Suprapubic skin (tissue), 4 donors: ENCODE measurements around the gene TMEM244.

Experiments
- CTCF ChIP-seq, 2 donors: fragments of 200-600 bp in 1 of 2; fragments of 450-650 bp in 1 of 2; sonication (generic) in 1 of 2; IDR thresholded peaks; one replicate each; pipeline ENCODE4 v1.5.1; 2016 to 2019; ENCODE audit warnings: antibody characterized with exemption in 2 of 2, mild to moderate bottlenecking in 1 of 2, moderate library complexity in 1 of 2
- EP300 ChIP-seq: sonication (generic); formaldehyde crosslinking; IDR thresholded peaks from one replicate; pipeline ENCODE4 v1.6.1; 2017; ENCODE audit warnings: antibody characterized with exemption
- POLR2A ChIP-seq, 2 donors: fragments of 450-650 bp; IDR thresholded peaks; one replicate each; pipeline ENCODE4 v1.6.1; 2017; ENCODE audit warnings: antibody characterized with exemption in 2 of 2, mild to moderate bottlenecking in 2 of 2, moderate library complexity in 2 of 2
- POLR2AphosphoS5 ChIP-seq, 3 donors: sonication (generic); formaldehyde crosslinking; IDR thresholded peaks; one replicate each; pipeline ENCODE4 v1.6.1; 2017; ENCODE audit warnings: antibody characterized with exemption in 3 of 3

GRCh38 chr6:129842881-129843409, 18.2 kb downstream of the TMEM244 start:
- no peak for TF ChIP-seq CTCF (IDR thresholded peaks at IDR 0.05)
- no peak for TF ChIP-seq EP300
- no peak for TF ChIP-seq POLR2AphosphoS5 (IDR thresholded peaks at IDR 0.05)
- no peak for TF ChIP-seq POLR2A (IDR thresholded peaks at IDR 0.05)
